Anterior cingulate cortex (tissue), 58 donors: ENCODE data around the gene LARP4.
"Not testable (repeated sequence)": the region's sequence is repeated elsewhere in the genome, so short reads cannot be mapped to it uniquely, and the experiment has no call there.

Experiments
- DNase-seq, 58 donors: peaks; one replicate each; lab custom pipeline; 2025; lab: John Stamatoyannopoulos, UW

LARP4 gene

GRCh38 chr12:50467439-50467838, 66.8 kb downstream of the LARP4 start:
- no peak for DNase-seq

- no peak for DNase-seq
Measured at GRCh38 chr12:50477241-50477832, 76.7 kb downstream of the LARP4 start.

DNA sequence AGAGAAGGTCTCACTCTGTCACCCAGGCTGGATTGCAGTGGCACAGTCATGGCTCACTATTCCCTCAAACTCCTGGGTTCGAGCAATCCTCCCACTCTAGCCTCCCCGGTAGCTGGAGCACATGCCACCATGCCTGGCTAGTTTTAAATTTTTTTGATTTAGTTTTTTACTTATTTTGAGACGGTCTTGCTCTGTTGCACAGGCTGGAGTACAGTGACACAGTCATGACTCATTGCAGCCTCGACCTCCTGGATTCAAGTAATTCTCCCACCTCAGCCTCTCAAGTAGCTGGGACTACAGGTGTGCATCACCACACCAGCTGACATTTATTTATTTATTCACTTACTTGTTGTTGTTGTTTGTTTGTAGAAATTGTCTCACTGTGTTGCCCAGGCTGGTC, 81.9 kb downstream of the LARP4 start:
- no peak for DNase-seq

DNA sequence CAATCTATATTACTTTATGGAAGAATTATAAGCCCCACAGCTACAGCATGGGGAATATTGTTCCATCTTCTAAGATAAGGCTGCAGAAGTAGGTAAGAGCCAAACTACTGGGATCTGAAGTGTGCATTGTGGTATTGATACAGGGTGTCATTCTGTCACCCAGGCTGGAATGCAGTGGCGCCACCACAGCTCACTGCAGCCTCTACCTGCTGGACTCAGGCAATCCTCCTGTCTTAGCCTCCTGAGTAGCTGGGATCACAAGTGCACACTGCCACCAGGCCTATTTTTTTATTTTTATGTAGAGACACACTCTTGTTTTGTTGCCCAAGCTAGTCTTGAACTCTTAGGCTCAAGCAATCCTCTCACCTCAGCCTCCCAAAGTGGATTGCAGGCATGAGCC, 82.8 kb downstream of the LARP4 start:
- DNase-seq = no peak

GRCh38 chr12:50488801-50489200, 88.1 kb downstream of the LARP4 start:
- no peak for DNase-seq

- DNase-seq = not testable (repeated sequence)
Measured at GRCh38 chr12:50498119-50498518, 97.4 kb downstream of the LARP4 start.

DNA sequence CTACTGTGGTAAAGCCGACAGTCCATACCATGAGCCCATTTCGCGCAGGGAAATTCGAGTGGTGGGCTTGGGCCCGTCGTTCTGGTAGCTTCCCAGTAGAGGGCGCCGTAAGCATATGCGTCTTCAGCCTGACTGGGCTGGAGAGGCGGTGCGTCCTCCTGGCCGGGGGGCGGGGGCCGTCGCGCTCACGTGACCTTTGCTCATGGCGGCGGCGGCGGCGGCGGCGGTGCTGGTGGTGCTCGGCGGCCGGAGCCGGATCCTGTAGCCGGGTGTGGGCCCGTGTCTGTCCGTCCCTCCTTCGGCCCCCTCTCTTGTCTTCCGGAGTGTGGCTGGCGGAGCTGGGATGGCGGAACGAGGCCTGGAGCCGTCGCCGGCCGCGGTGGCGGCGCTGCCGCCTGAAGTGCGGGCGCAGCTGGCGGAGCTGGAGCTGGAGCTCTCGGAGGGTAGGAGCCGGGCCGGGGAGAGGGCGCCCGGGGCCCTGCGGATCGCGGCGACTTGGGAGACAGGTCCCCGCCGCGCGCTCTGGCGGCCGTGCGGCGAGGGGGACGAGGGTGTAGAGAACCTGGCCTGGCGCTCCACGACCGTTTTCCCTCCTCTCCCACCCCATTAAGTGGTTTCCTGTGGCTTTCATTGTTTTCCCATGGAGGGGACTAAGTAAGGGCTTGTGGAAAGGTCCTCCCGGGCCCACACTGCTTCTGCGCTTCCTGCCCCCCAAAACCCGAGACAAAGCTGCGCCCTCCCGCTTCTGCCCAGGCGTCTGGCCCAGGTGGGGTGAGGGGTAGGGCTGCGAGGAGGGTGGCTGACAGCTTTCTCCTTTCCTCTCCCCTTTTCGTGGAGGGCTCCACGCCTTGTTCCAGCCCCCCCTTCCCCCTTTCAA, 104.4 kb downstream of the LARP4 start, which contains the start of gene DIP2B:
Gene DIP2B (plus strand): TSS at position 188 of the 877 bp plus-strand sequence. CDS start 156 bp downstream, at position 344.
- DNase-seq = peak; percentile 39 to 97 (median 88)

DNA sequence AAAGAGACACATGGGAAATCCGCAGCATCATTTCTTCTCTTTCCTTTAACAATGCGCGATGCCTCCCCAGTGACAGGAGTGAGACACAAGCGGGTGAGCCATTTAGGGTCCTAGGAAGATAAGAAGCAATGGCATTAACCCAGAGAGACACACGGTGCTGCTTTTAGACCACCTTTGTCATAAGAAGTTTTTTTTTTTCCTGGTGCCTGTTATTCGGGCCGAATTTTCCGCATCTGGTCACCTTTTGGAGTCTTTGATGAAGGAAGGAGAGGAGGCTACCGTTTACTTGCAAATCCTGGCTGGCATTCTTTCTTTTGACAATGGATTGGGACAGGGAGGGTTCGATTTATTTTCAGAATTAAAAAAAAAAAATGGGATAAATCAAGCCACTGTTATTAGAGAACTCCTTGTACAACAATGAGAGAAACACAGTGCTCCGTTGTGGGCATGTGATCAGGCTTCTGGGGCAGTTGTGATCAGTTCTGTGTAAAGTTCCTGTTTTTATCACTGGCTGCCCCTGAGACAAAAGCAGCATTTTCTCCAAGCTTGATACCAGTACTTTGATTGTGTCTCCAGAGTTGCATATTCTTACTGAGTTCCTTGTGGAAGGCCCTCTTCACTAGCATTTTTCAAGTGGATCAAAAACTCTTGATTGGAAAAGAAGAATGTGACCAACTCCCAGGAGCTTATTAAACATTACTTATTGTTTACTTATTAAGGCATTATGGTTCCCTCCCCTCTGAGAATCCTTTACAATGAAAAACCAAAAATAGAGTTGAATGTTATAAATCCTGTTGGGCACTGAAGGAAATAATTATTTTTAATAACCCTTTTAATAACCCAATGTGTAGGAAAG, 105.2 kb downstream of the LARP4 start:
- peak in 52 of 58 donors; percentile 2 to 90 (median 64) for DNase-seq

- DNase-seq = peak in 1 of 58 donors; percentile 46
Measured at GRCh38 chr12:50506753-50507473, 106.2 kb downstream of the LARP4 start.

DNA sequence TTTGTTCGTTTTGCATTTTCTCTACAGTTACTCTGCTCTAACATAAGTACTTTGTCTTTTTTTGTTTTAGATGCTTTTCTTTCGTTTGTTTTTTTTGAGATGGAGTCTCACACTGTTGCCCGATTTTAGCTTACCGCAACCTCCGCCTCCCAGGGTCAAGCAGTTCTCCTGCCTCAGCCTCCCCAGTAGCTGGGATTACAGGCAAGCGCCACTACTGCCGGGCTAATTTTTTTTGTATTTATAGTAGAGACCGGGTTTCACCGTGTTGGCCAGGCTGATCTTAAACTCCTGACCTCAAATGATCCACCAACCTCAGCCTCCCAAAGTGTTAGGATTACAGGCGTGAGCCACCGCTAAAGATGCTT, 106.8 kb downstream of the LARP4 start:
- no peak for DNase-seq

DNA sequence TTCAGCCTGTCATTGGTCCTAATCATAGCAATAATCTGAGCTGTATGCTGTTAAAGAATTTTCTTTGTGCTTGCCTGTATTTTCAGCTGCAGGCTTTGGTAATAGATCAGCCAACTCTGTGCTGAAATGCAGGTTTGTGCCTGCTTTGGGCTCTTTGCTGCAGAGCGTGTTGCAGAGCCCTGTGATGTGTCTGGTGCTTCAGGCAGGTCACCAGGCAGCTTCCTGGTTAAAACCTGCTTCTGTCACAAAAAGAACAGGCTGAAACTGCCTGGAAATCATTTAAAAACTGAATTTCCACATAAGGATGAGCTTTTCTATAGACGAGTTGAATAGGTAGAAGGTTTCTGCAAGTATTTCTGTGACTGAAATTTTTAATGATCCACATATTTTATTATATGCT, 107.2 kb downstream of the LARP4 start:
- DNase-seq = peak in 8 of 58 donors; percentile 2 to 22 (median 12)

DNA sequence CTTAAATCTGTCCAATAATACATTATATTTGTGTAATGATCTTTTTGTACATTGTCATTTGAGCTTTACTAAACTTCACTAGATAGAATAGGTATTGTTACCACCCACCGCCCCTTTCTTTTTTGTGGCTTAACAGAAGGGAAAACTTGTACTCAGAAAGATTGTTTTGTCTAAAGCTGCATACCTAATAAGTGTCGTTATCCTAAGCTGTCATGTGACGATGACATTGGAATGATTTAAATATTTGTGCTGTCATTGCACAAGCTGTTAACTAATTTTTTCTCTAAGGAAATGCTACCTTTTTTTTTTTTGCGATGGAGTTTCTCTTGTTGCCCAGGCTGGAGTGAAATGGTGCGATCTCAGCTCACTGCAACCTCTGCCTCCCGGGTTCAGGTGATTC, 107.7 kb downstream of the LARP4 start:
- no peak for DNase-seq

GRCh38 chr12:50508970-50509663, 108.4 kb downstream of the LARP4 start:
- no peak for DNase-seq

DNA sequence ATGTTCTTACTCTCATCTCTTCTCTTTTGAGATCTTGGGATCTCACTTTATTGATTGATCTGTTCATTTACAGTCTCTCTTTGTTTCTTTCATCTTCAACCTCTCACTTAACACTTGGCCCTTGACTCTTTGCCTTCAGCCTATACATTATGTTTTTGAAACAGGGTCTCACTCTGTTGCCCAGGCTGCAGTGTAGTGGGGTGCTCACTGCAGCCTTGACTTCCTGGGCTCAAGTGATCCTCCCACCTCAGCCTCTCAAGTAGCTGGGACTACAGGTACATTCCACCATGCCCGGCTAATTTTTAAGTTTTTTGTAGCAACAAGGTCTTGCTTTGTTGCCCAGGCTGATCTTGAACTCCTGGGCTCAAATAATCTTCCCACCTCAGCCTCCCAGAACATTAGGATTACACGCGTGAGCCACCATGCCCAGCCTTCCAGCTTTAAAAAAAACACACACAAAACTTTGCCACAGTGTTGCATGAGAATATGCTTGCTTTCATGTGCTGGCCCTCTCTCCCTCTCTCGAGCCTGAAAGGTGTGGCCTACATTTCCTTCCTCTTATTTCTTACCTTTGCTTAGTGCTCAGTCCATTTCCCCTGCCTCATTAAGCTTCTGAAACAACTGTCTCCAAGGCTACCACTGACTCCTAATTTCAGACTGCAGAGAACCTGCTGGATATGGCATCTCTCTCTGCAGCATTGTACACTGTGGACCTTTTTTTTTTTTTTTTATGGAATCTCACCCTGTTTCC, 114.0 kb downstream of the LARP4 start:
- no peak for DNase-seq

- peak in 1 of 58 donors; percentile 12 for DNase-seq
Measured at GRCh38 chr12:50515587-50515986, 114.9 kb downstream of the LARP4 start.

GRCh38 chr12:50517421-50518048, 116.8 kb downstream of the LARP4 start:
- DNase-seq = no peak

- no peak for DNase-seq
Measured at GRCh38 chr12:50518090-50518489, 117.4 kb downstream of the LARP4 start.

DNA sequence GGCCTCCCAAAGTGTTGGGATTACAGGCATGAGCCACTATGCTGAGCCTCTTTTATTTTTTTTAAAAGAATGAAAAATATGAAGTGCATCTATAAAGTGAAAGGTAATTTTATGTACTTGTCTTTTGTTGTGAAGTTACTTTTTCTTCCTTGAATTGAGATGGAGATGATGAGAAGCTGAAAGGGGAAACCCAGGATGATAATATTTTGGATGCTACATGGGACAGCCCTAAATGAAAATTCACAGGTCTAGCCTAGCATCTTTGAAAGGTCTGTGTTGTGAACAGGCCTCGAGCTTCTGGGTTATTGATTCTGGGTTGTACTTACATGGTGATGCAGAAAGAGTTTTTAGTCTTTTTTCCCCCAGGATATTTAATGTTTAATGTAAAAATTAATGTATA, 118.7 kb downstream of the LARP4 start:
- DNase-seq = no peak
